HCT116 (cell line): ENCODE results near the gene PPFIA2. TPM values are rescaled to one million over a fixed set of nuclear protein-coding genes. Genes with fewer than 3 reads are reported as not detected.

Source experiments
- ATAC-seq: fragments of 200-7000 bp; cut with Tn5 transposase; 2 replicates; pipeline ENCODE4 v1.9.1; 2020; ENCODE audit warnings: mild to moderate bottlenecking, moderate library complexity
- BruUV-seq: library from RNA; stranded (reverse); fragments of 400-500 nt; replicated peaks from 2 replicates; lab custom pipeline; 2021; lab: Mats Ljungman, UMichigan
- CTCF ChIA-PET: fragments of 300-600 bp; sonication (Branson Sonifier 250); formaldehyde crosslinking; loops from one replicate; lab custom pipeline; 2021; ENCODE audit warnings: antibody characterized with exemption; lab: Charles Lee
- POLR2A ChIA-PET: fragments of 300-600, 350-600 bp; sonication (Branson Sonifier 250); formaldehyde crosslinking; loops from one replicate; lab custom pipeline; 2021; ENCODE audit warnings: antibody characterized with exemption; lab: Charles Lee
- RAD21 ChIA-PET, 2 experiments: fragments of 300-600 bp; sonication (Branson Sonifier 250); formaldehyde crosslinking; loops; one replicate each; lab custom pipeline; 2023; ENCODE audit warnings: low total read pairs in 2 of 2; ENCODE audit not compliant: uncharacterized antibody in 2 of 2, unreplicated experiment in 2 of 2, low non-redundant PET in 1 of 2; lab: Charles Lee
- DNase-seq: peaks from one replicate; pipeline ENCODE4 v3.0.0-alpha.2; 2010; ENCODE audit warnings: low read depth, low spot score
- H2AFZ ChIP-seq: fragments of 200-600 bp; shearing (Covaris generic), sonication (generic); 2 replicates; pipeline ENCODE4 v1.6.1; 2017; ENCODE audit warnings: low read depth, mixed run types, mixed read lengths, antibody characterized with exemption, low read length; ENCODE audit not compliant: poor library complexity, severe bottlenecking
- H3K27ac ChIP-seq: 2 replicates; pipeline ENCODE4 v1.5.1; 2012; ENCODE audit warnings: low read depth, low read length
- H3K27me3 ChIP-seq: fragments of 200-600 bp; sonication (generic); 2 replicates; pipeline ENCODE4 v1.6.1; 2016; ENCODE audit warnings: mixed run types, low read length, mixed read lengths; ENCODE audit not compliant: insufficient read depth
- H3K36me3 ChIP-seq, 2 experiments: fragments of 200-500 bp in 1 of 2; fragments of 200-600 bp in 1 of 2; sonication (Bioruptor generic) in 1 of 2; sonication (generic) in 1 of 2; 2 replicates each; pipeline versions ENCODE4 v1.5.1 to v1.6.1; 2014 to 2016; ENCODE audit warnings: low read length in 2 of 2, inconsistent platforms in 1 of 2, mixed read lengths in 1 of 2, mixed run types in 1 of 2; ENCODE audit not compliant: insufficient read depth in 2 of 2, control insufficient read depth in 1 of 2
- H3K4me1 ChIP-seq, 2 experiments: fragments of 200-600 bp in 1 of 2; sonication (generic) in 1 of 2; 2 replicates each; pipeline versions ENCODE4 v1.5.1 to v1.6.1; 2012 to 2017; ENCODE audit warnings: low read length in 2 of 2, inconsistent platforms in 1 of 2, mild to moderate bottlenecking in 1 of 2, mixed read lengths in 1 of 2, mixed run types in 1 of 2, moderate library complexity in 1 of 2; ENCODE audit not compliant: insufficient read depth in 2 of 2, control insufficient read depth in 1 of 2
- H3K4me2 ChIP-seq: fragments of 200-600 bp; sonication (generic); 2 replicates; pipeline ENCODE4 v1.6.1; 2017; ENCODE audit warnings: mixed run types, low read length, mixed read lengths
- H3K4me3 ChIP-seq, 2 experiments: fragments of 200-600 bp in 1 of 2; sonication (generic) in 1 of 2; replicated peaks in 1 of 2; 2 replicates each; pipeline ENCODE4 v1.5.1; 2011 to 2016; ENCODE audit warnings: low read length in 2 of 2, control low read depth in 1 of 2, low read depth in 1 of 2, mild to moderate bottlenecking in 1 of 2, mixed read lengths in 1 of 2, mixed run types in 1 of 2
- H3K79me2 ChIP-seq: fragments of 200-600 bp; sonication (generic); 2 replicates; pipeline ENCODE4 v1.6.1; 2017; ENCODE audit warnings: mild to moderate bottlenecking, mixed run types, low read length, moderate library complexity, mixed read lengths; ENCODE audit not compliant: insufficient read depth
- H3K9ac ChIP-seq: fragments of 200-600 bp; sonication (generic); 2 replicates; pipeline ENCODE4 v1.6.1; 2016; ENCODE audit warnings: low read length, mixed read lengths
- H3K9me2 ChIP-seq: fragments of 200-600 bp; sonication (generic), shearing (Covaris generic); 2 replicates; pipeline ENCODE4 v1.6.1; 2017; ENCODE audit warnings: mixed run types, mild to moderate bottlenecking, moderate library complexity; ENCODE audit not compliant: insufficient read depth
- H3K9me3 ChIP-seq, 2 experiments: fragments of 200-500 bp in 1 of 2; fragments of 200-600 bp in 1 of 2; sonication (Bioruptor generic) in 1 of 2; sonication (generic) in 1 of 2; 2 replicates each; pipeline ENCODE4 v1.6.1; 2014 to 2017; ENCODE audit warnings: low read length in 2 of 2, mixed read lengths in 2 of 2, inconsistent platforms in 1 of 2, low read depth in 1 of 2, mild to moderate bottlenecking in 1 of 2, mixed run types in 1 of 2, moderate library complexity in 1 of 2; ENCODE audit not compliant: control insufficient read depth in 1 of 2, insufficient read depth in 1 of 2
- H4K20me1 ChIP-seq: fragments of 200-600 bp; sonication (generic), shearing (Covaris generic); 2 replicates; pipeline ENCODE4 v1.6.1; 2017; ENCODE audit warnings: mixed run types, mild to moderate bottlenecking, moderate library complexity; ENCODE audit not compliant: insufficient read depth
- ELF1 ChIP-seq: IDR thresholded peaks from 2 replicates; pipeline ENCODE4 v1.6.1; 2012; ENCODE audit warnings: low read depth, borderline replicate concordance
- EZH2 ChIP-seq: fragments of 200-600 bp; sonication (generic); IDR thresholded peaks from 2 replicates; pipeline ENCODE4 v1.6.1; 2017; ENCODE audit warnings: antibody characterized with exemption, mixed run types
- EZH2phosphoT487 ChIP-seq: fragments of 200-600 bp; IDR thresholded peaks from 2 replicates; pipeline ENCODE4 v1.6.1; 2018; ENCODE audit warnings: antibody characterized with exemption, borderline replicate concordance
- POLR2A ChIP-seq: IDR thresholded peaks from 2 replicates; pipeline ENCODE4 v1.7.0; 2011; ENCODE audit warnings: borderline replicate concordance; ENCODE audit not compliant: insufficient read depth, insufficient read length; ENCODE audit errors: extremely low read depth
- RAD21 ChIP-seq: IDR thresholded peaks from 2 replicates; pipeline ENCODE4 v1.6.1; 2012; ENCODE audit warnings: low read depth, mild to moderate bottlenecking
- SIN3A ChIP-seq: IDR thresholded peaks from 2 replicates; pipeline ENCODE4 v1.6.1; 2012; ENCODE audit warnings: low read depth
- TCF7L2 ChIP-seq: IDR thresholded peaks from 2 replicates; pipeline ENCODE4 v1.7.0; 2011; ENCODE audit warnings: borderline replicate concordance, inconsistent platforms; ENCODE audit not compliant: insufficient read depth, insufficient read length; ENCODE audit errors: extremely low read depth
- YY1 ChIP-seq: IDR thresholded peaks from 2 replicates; pipeline ENCODE4 v1.6.1; 2011; ENCODE audit warnings: low read length, low read depth, moderate library complexity, mild to moderate bottlenecking; ENCODE audit not compliant: insufficient replicate concordance; ENCODE audit errors: extremely low read depth
- ZFX ChIP-seq: fragments of 450-650 bp; IDR thresholded peaks from 2 replicates; pipeline ENCODE4 v1.6.1; 2017
- intact Hi-C: fragments of 100-400 bp; cut with micrococcal nuclease; formaldehyde crosslinking; loops from 2 replicates; pipeline ENCODE4 v1.10.0; 2022
- total RNA-seq: library from RNA; stranded (reverse); gene quantifications from one replicate; pipeline ENCODE4 v1.2.1, GENCODE V29; 2021; ENCODE audit not compliant: unreplicated experiment
- TF ChIP-seq, protein P1 (sequence below): IDR thresholded peaks from 2 replicates; pipeline ENCODE4 v1.6.1; 2012; ENCODE audit warnings: low read depth

The PPFIA2 gene
- total RNA-seq, 1 experiment from 2014 or later, result not detected

DNA sequence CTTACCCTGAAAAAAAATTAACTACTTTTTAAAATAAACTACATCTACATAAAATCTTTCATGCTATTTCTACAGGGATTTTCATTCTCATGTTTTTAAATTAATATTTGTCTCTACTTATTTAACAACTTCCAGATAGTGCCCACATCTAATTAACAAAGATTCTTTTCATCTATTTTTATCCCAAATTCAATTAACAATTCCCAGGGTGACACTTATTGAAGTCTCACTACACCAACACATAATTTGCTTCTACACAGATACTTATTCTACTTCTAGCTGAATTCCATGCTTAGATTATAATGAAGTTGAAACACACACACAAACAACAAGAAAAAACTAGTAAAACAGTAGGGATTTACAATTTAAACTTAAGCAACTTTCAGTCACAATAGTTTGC lies 344.7 kb downstream of the PPFIA2 start (continued):
- TF ChIP-seq EZH2phosphoT487 (no peak), ZFX (no peak), TCF7L2 (no peak), ELF1 (no peak), EZH2 (no peak), RAD21 (no peak)
- TF ChIP-seq, all 23 proteins: peak for 0

DNA sequence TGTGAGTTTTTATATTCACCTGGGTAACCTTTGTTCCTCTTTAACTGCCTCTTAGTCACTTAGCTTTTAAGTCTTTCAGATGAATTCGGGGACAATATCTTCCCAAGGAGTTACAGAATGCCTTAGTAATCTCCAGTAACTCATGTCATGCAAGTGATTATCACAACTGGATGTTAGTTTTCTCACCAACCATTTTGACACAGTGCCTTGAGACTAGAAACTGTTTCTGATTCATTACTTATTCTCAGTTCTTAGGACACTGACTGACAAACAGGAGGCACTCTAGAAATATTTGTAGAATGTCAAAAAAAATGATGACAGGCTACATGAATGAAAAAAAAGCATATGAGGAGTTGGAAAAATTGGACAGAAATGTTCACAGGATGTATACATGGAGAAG lies 346.2 kb downstream of the PPFIA2 start:
- Histone ChIP-seq H3K9me2 (no peaks in the 10 kb centered on the region; the same call in 1 of the 2 replicates), H3K36me3 (no peaks in the 10 kb centered on the region), H3K9ac (no peak overlapping the region), H3K4me1 (no peaks in the 10 kb centered on the region), H3K27me3 (no peaks in the 10 kb centered on the region), H3K79me2 (no peaks in the 10 kb centered on the region), H4K20me1 (no peaks in the 10 kb centered on the region), H3K4me3 (no peak overlapping the region), H3K4me2 (no peak overlapping the region), H2AFZ (no peak overlapping the region), H3K9me3 (no peaks in the 10 kb centered on the region), H3K27ac (no peak overlapping the region)
- ChIA-PET POLR2A (no interaction called here), CTCF (no interaction called here), RAD21 (no interaction called here)
- TF ChIP-seq, protein P1, sequence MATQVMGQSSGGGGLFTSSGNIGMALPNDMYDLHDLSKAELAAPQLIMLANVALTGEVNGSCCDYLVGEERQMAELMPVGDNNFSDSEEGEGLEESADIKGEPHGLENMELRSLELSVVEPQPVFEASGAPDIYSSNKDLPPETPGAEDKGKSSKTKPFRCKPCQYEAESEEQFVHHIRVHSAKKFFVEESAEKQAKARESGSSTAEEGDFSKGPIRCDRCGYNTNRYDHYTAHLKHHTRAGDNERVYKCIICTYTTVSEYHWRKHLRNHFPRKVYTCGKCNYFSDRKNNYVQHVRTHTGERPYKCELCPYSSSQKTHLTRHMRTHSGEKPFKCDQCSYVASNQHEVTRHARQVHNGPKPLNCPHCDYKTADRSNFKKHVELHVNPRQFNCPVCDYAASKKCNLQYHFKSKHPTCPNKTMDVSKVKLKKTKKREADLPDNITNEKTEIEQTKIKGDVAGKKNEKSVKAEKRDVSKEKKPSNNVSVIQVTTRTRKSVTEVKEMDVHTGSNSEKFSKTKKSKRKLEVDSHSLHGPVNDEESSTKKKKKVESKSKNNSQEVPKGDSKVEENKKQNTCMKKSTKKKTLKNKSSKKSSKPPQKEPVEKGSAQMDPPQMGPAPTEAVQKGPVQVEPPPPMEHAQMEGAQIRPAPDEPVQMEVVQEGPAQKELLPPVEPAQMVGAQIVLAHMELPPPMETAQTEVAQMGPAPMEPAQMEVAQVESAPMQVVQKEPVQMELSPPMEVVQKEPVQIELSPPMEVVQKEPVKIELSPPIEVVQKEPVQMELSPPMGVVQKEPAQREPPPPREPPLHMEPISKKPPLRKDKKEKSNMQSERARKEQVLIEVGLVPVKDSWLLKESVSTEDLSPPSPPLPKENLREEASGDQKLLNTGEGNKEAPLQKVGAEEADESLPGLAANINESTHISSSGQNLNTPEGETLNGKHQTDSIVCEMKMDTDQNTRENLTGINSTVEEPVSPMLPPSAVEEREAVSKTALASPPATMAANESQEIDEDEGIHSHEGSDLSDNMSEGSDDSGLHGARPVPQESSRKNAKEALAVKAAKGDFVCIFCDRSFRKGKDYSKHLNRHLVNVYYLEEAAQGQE, result no peak
- no peak for TF ChIP-seq SIN3A
- no peak for TF ChIP-seq RAD21
- TF ChIP-seq POLR2A, result no peak
- no peak for TF ChIP-seq TCF7L2
- TF ChIP-seq YY1, result no peak
- TF ChIP-seq ZFX, result no peak
- intact Hi-C loops, result no loop called here
- ATAC-seq, result no peak
- no peak for DNase-seq
- no TSS peak for BruUV-seq
